Suprapubic skin (tissue), 4 donors: ENCODE measurements around the gene FAM193A. TPM values are rescaled to one million over a fixed set of nuclear protein-coding genes. Genes with fewer than 3 reads are reported as not detected.

Source experiments
- DNase-seq, 2 donors: peaks; one replicate each; pipeline ENCODE4 v3.0.0-alpha.2; 2019; ENCODE audit warnings: low spot score in 2 of 2
- H3K27ac ChIP-seq: fragments of 200-600 bp; sonication (generic); one replicate; pipeline ENCODE4 v1.5.1; 2019
- H3K27me3 ChIP-seq: fragments of 200-600 bp; sonication (generic); one replicate; pipeline ENCODE4 v1.5.1; 2019
- H3K36me3 ChIP-seq: fragments of 200-600 bp; sonication (generic); one replicate; pipeline ENCODE4 v1.5.1; 2019
- H3K4me1 ChIP-seq: fragments of 200-600 bp; sonication (generic); one replicate; pipeline ENCODE4 v1.5.1; 2019
- H3K4me3 ChIP-seq: fragments of 200-600 bp; sonication (generic); one replicate; pipeline ENCODE4 v1.5.1; 2019; ENCODE audit warnings: mild to moderate bottlenecking
- H3K9me3 ChIP-seq: fragments of 200-600 bp; sonication (generic); one replicate; pipeline ENCODE4 v1.5.1; 2019
- CTCF ChIP-seq, 2 donors: fragments of 200-600 bp in 1 of 2; fragments of 450-650 bp in 1 of 2; sonication (generic) in 1 of 2; IDR thresholded peaks; one replicate each; pipeline ENCODE4 v1.5.1; 2016 to 2019; ENCODE audit warnings: antibody characterized with exemption in 2 of 2, mild to moderate bottlenecking in 1 of 2, moderate library complexity in 1 of 2
- EP300 ChIP-seq: sonication (generic); formaldehyde crosslinking; IDR thresholded peaks from one replicate; pipeline ENCODE4 v1.6.1; 2017; ENCODE audit warnings: antibody characterized with exemption
- POLR2A ChIP-seq, 2 donors: fragments of 450-650 bp; IDR thresholded peaks; one replicate each; pipeline ENCODE4 v1.6.1; 2017; ENCODE audit warnings: antibody characterized with exemption in 2 of 2, mild to moderate bottlenecking in 2 of 2, moderate library complexity in 2 of 2
- POLR2AphosphoS5 ChIP-seq, 3 donors: sonication (generic); formaldehyde crosslinking; IDR thresholded peaks; one replicate each; pipeline ENCODE4 v1.6.1; 2017; ENCODE audit warnings: antibody characterized with exemption in 3 of 3
- WGBS: methylation state at CpG from one replicate; pipeline ENCODE4 v1.1.5; 2018; 5-methylcytosine and 5-hydroxymethylcytosine counted together
- total RNA-seq, 4 donors: library from RNA; depleted of rRNA; stranded (reverse); fragments of >200 nt; gene quantifications; one replicate each; pipeline ENCODE4 v1.1.0, GENCODE V29; 2016

Gene FAM193A
- total RNA-seq, 4 donors from 2014 or later = 23.6 to 45.0 (median 29.3) TPM

- H3K36me3 ChIP-seq = peaks cover 87% of the 10 kb centered on the region
- H3K27ac ChIP-seq = no peak overlapping the region
- no peaks in the 10 kb centered on the region for H3K9me3 ChIP-seq
- no peaks in the 10 kb centered on the region for H3K4me1 ChIP-seq
- DNase-seq = no peak
- WGBS = 97% methylated on average over 11 of the region's 11 CpGs
- no peak for TF ChIP-seq POLR2A (IDR thresholded peaks at IDR 0.05)
- TF ChIP-seq EP300 = no peak
- TF ChIP-seq CTCF (IDR thresholded peaks at IDR 0.05) = no peak
- no peak for TF ChIP-seq POLR2AphosphoS5 (IDR thresholded peaks at IDR 0.05)
- H3K27me3 ChIP-seq = no peaks in the 10 kb centered on the region
- H3K4me3 ChIP-seq = no peak overlapping the region
These were observed 151.8 kb downstream of the FAM193A start for GRCh38 chr4:2688281-2688680.

- no peak for DNase-seq
These were observed 152.2 kb downstream of the FAM193A start for GRCh38 chr4:2688697-2689096.

GRCh38 chr4:2689114-2689513, 152.7 kb downstream of the FAM193A start:
- peaks cover 89% of the 10 kb centered on the region for H3K36me3 ChIP-seq
- DNase-seq = no peak
- H3K27me3 ChIP-seq = no peaks in the 10 kb centered on the region
- TF ChIP-seq POLR2A (IDR thresholded peaks at IDR 0.05) (no peak), POLR2AphosphoS5 (IDR thresholded peaks at IDR 0.05) (no peak), CTCF (IDR thresholded peaks at IDR 0.05) (no peak), EP300 (no peak)
- no peak overlapping the region for H3K27ac ChIP-seq
- H3K4me3 ChIP-seq = no peak overlapping the region
- WGBS = 77% methylated on average over 6 of the region's 6 CpGs
- H3K9me3 ChIP-seq = no peaks in the 10 kb centered on the region
- no peaks in the 10 kb centered on the region for H3K4me1 ChIP-seq

More at GRCh38 chr4:2688697-2689096, 152.2 kb downstream of the FAM193A start:
- Histone ChIP-seq H3K36me3 (peaks cover 89% of the 10 kb centered on the region), H3K4me1 (no peaks in the 10 kb centered on the region), H3K9me3 (no peaks in the 10 kb centered on the region), H3K27me3 (no peaks in the 10 kb centered on the region), H3K27ac (no peak overlapping the region), H3K4me3 (no peak overlapping the region)
- TF ChIP-seq CTCF (IDR thresholded peaks at IDR 0.05) (no peak), POLR2A (IDR thresholded peaks at IDR 0.05) (no peak), POLR2AphosphoS5 (IDR thresholded peaks at IDR 0.05) (no peak), EP300 (no peak)
- WGBS = 97% methylated on average over 4 of the region's 4 CpGs

- no peak for DNase-seq
- peaks cover 89% of the 10 kb centered on the region for H3K36me3 ChIP-seq
These were observed 153.6 kb downstream of the FAM193A start for GRCh38 chr4:2689825-2690700.

More at GRCh38 chr4:2689825-2690700, 153.6 kb downstream of the FAM193A start:
- 77% methylated on average over 15 of the region's 19 CpGs for WGBS
- Histone ChIP-seq H3K27me3 (no peaks in the 10 kb centered on the region), H3K4me1 (no peaks in the 10 kb centered on the region), H3K4me3 (no peak overlapping the region), H3K27ac (no peak overlapping the region), H3K9me3 (no peaks in the 10 kb centered on the region)
- TF ChIP-seq POLR2AphosphoS5 (IDR thresholded peaks at IDR 0.05) = no peak
- no peak for TF ChIP-seq CTCF (IDR thresholded peaks at IDR 0.05)
- no peak for TF ChIP-seq EP300
- no peak for TF ChIP-seq POLR2A (IDR thresholded peaks at IDR 0.05)
